Measurements from ENCODE around the gene GRIK3. TPM values are rescaled to one million over a fixed set of nuclear protein-coding genes. Genes with fewer than 3 reads are reported as not detected.

GRIK3 gene
- polyA plus RNA-seq, 4 donors: 0.48 to 3.8 (median 3.2) TPM

GRCh38 chr1:36884029-36884701 is 150.2 kb downstream of the GRIK3 start:
- DNase-seq (ENCODE audit: low read depth in 4 of 4, low spot score in 3 of 4): no peak

GRCh38 chr1:36883315-36883949 is 150.9 kb downstream of the GRIK3 start:
- no peak for DNase-seq (ENCODE audit: low read depth in 4 of 4, low spot score in 3 of 4)

GRCh38 chr1:36882536-36883285 is 151.6 kb downstream of the GRIK3 start:
- no peak for DNase-seq (ENCODE audit: low read depth in 4 of 4, low spot score in 3 of 4)

- DNase-seq (ENCODE audit: low read depth in 4 of 4, low spot score in 3 of 4): no peak
Measured at GRCh38 chr1:36881541-36881940, 152.8 kb downstream of the GRIK3 start.

- DNase-seq (ENCODE audit: low read depth in 4 of 4, low spot score in 3 of 4): no peak
Measured at GRCh38 chr1:36881068-36881405, 153.3 kb downstream of the GRIK3 start.

GRCh38 chr1:36880155-36881067 is 153.9 kb downstream of the GRIK3 start:
- DNase-seq (ENCODE audit: low read depth in 4 of 4, low spot score in 3 of 4): no peak

GRCh38 chr1:36879613-36880012 is 154.7 kb downstream of the GRIK3 start:
- no peak for DNase-seq (ENCODE audit: low read depth in 4 of 4, low spot score in 3 of 4)

GRCh38 chr1:36876990-36877389 is 157.3 kb downstream of the GRIK3 start:
- DNase-seq (ENCODE audit: low read depth in 4 of 4, low spot score in 3 of 4): no peak

- no peak for DNase-seq (ENCODE audit: low read depth in 4 of 4, low spot score in 3 of 4)
Measured at GRCh38 chr1:36874271-36875060, 159.8 kb downstream of the GRIK3 start.

GRCh38 chr1:36872858-36873257 is 161.5 kb downstream of the GRIK3 start:
- no peak for DNase-seq (ENCODE audit: low read depth in 4 of 4, low spot score in 3 of 4)

- no peak for DNase-seq (ENCODE audit: low read depth in 4 of 4, low spot score in 3 of 4)
Measured at GRCh38 chr1:36872126-36872754, 162.1 kb downstream of the GRIK3 start.

- DNase-seq (ENCODE audit: low read depth in 4 of 4, low spot score in 3 of 4): no peak
Measured at GRCh38 chr1:36871146-36871971, 163.0 kb downstream of the GRIK3 start.

GRCh38 chr1:36869826-36870225 is 164.5 kb downstream of the GRIK3 start:
- no peak for DNase-seq (ENCODE audit: low read depth in 4 of 4, low spot score in 3 of 4)

GRCh38 chr1:36869054-36869453 is 165.3 kb downstream of the GRIK3 start:
- DNase-seq (ENCODE audit: low read depth in 4 of 4, low spot score in 3 of 4): no peak

GRCh38 chr1:36867575-36867974 is 166.7 kb downstream of the GRIK3 start:
- DNase-seq (ENCODE audit: low read depth in 4 of 4, low spot score in 3 of 4): no peak

- peak in 1 of 4 donors; percentile 17 for DNase-seq (ENCODE audit: low read depth in 4 of 4, low spot score in 3 of 4)
Measured at GRCh38 chr1:36866169-36866814, 168.0 kb downstream of the GRIK3 start.

GRCh38 chr1:36865602-36865900 is 168.8 kb downstream of the GRIK3 start:
- no peak for DNase-seq (ENCODE audit: low read depth in 4 of 4, low spot score in 3 of 4)

GRCh38 chr1:36864823-36865601 is 169.3 kb downstream of the GRIK3 start:
- no peak for DNase-seq (ENCODE audit: low read depth in 4 of 4, low spot score in 3 of 4)
